ENCODE data around the gene CCSER1.
"Not testable (repeated sequence)": the region's sequence is repeated elsewhere in the genome, so short reads cannot be mapped to it uniquely, and the experiment has no call there.

The CCSER1 gene

GRCh38 chr4:91064157-91064853 lies 937.1 kb downstream of the CCSER1 start:
- no peak for DNase-seq (ENCODE audit: low spot score)

GRCh38 chr4:91065117-91065516 lies 937.9 kb downstream of the CCSER1 start:
- no peak for DNase-seq (ENCODE audit: low spot score)

GRCh38 chr4:91070736-91071135 lies 943.5 kb downstream of the CCSER1 start:
- DNase-seq (ENCODE audit: low spot score) = no peak

- no peak for DNase-seq (ENCODE audit: low spot score)
Observed at GRCh38 chr4:91076147-91076546, 949.0 kb downstream of the CCSER1 start.

GRCh38 chr4:91085961-91086360 lies 958.8 kb downstream of the CCSER1 start:
- DNase-seq (ENCODE audit: low spot score) = no peak

DNA sequence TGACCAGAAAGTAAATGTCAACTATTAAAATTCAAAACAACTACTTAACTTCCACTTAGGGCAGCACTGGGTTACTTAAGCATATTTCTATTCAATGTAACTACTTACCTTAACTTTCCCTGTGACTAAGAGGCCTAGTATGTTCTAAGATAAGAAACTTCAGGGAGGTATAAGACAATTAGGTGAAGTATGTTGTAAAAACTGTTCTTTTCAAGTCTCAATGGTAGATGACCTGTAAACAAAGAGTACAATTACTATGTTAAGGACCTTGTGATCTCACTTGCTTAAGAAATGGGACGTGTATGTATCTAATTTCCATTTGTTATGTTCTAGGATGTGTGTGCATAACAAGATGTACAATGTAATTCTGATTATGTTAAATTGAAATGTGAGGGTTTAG lies 960.5 kb downstream of the CCSER1 start:
- DNase-seq (ENCODE audit: low spot score) = no peak

- DNase-seq (ENCODE audit: low spot score) = no peak
Observed at GRCh38 chr4:91089178-91089577, 962.0 kb downstream of the CCSER1 start.

- DNase-seq (ENCODE audit: low spot score) = no peak
Observed at GRCh38 chr4:91092398-91092980, 965.3 kb downstream of the CCSER1 start.

GRCh38 chr4:91094220-91094619 lies 967.0 kb downstream of the CCSER1 start:
- DNase-seq (ENCODE audit: low spot score) = not testable (repeated sequence)

GRCh38 chr4:91099666-91100065 lies 972.5 kb downstream of the CCSER1 start:
- no peak for DNase-seq (ENCODE audit: low spot score)

DNA sequence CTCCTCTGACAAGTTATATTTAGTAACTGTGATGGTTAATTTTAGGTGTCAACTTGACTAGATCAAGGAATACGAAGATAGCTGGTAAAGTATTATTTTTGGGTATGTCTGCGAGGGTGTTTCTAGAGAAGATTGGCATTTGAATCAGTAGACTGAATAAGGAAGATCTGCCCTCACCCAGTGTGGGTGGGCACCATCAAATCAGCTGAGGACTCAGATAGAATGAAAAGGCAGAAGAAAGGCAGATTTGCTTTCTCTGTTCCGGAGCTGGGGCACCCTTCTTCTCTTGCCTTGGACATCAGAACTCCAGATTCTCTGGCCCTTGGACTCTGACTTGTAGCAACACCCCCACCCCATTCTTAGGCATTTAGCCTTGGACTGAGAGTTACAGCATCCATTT lies 981.6 kb downstream of the CCSER1 start:
- no peak for DNase-seq (ENCODE audit: low spot score)

- no peak for DNase-seq (ENCODE audit: low spot score)
Observed at GRCh38 chr4:91111556-91111955, 984.4 kb downstream of the CCSER1 start.

GRCh38 chr4:91113130-91113706 lies 986.0 kb downstream of the CCSER1 start:
- DNase-seq (ENCODE audit: low spot score) = no peak

DNA sequence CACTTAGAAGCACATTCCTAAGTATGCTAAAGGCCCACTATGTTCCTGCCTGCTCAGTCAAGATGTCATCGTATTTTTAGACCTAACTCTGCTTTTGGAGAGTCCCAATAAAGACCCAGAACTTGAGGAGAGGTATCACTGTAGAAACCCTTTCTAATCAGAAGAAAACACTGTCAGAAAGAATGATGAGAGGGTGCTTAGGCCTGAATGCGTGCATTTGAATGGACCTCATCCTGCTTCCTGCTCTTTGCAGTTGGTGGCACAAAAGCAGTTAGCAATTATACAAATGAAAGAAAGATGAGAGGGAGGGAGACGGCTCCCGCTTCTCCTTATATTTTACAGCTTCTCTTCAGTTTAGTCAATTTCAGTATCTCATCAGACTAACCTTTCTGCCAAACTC lies 987.2 kb downstream of the CCSER1 start:
- DNase-seq (ENCODE audit: low spot score) = no peak

DNA sequence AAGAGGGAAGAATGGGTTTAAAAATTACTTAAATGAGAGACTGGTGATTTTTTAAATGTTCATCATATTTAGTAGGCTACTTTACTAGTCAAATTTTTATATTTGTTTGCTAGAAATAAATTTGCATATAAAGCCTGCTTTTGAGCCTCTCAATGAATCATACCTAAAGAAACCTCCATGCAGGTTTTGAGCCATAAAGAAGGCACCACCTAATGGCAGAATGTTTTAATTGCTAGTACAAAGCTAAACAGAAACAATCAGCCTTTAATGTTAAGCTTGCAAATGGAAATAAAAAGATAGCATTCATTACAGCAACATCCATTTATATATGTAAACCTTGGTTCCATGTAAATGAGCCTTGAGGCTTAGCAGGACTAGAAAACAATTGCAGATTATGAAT lies 989.7 kb downstream of the CCSER1 start:
- no peak for DNase-seq (ENCODE audit: low spot score)

- DNase-seq (ENCODE audit: low spot score) = no peak
Observed at GRCh38 chr4:91118597-91118996, 991.4 kb downstream of the CCSER1 start.

- DNase-seq (ENCODE audit: low spot score) = no peak
Observed at GRCh38 chr4:91123742-91124141, 996.5 kb downstream of the CCSER1 start.

DNA sequence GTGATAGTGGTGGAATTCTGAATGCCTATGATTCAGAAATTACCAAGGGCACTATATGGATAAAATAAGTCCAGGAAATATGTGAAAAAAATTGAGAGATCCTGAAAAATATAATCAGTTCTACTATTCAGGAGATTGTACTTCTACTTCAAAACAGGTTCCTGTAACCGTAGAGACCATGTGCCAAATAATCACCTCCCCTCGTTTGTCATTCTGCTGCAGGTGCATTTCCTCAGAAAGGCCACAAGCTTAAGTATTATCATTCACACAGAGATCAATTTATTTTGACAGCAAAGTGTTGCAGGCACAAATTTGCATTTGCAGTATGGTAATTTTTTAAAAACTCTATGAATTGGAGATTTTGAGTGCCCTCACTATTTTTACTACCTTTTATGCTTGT lies 1000.0 kb downstream of the CCSER1 start:
- DNase-seq (ENCODE audit: low spot score) = no peak

- no peak for DNase-seq (ENCODE audit: low spot score)
Observed at GRCh38 chr4:91127831-91128230, 1000.6 kb downstream of the CCSER1 start.

DNA sequence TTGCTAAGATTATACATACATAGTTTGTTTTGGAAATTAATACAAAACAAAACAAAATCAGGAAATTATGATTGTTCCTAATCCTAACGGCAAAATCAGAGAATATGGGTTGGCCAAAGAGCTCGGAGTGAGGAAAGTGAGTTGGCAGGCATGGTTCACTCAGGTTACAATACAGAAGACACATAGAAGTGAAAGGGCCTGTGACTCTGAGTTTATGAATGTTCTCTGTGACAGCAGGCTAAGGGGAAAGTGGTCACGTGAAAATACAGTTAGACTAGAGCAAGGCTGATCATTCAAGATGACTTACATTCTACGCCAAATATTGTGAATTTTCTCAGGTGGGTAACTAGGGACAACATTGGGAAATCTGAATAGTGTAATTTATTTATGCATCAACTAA lies 1001.3 kb downstream of the CCSER1 start:
- no peak for DNase-seq (ENCODE audit: low spot score)

- no peak for DNase-seq (ENCODE audit: low spot score)
Observed at GRCh38 chr4:91147067-91147466, 1019.9 kb downstream of the CCSER1 start.

DNA sequence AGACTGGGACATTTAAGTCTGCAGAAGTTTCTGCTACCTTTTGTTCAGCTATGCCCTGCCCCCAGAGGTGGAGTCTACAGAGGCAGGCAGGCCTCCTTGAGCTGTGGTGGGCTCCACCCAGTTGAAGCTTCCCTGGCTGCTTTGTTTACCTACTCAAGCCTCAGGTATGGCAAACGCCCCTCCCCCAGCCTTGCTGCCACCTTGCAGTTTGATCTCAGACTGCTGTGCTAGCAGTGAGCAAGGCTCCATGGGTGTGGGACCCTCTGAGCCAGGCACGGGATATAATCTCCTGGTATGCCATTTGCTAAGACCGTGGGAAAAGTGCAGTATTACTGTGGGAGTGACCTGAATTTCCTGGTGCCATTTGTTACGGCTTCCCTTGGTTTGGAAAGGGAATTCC lies 1026.8 kb downstream of the CCSER1 start:
- not testable (repeated sequence) for DNase-seq (ENCODE audit: low spot score)

DNA sequence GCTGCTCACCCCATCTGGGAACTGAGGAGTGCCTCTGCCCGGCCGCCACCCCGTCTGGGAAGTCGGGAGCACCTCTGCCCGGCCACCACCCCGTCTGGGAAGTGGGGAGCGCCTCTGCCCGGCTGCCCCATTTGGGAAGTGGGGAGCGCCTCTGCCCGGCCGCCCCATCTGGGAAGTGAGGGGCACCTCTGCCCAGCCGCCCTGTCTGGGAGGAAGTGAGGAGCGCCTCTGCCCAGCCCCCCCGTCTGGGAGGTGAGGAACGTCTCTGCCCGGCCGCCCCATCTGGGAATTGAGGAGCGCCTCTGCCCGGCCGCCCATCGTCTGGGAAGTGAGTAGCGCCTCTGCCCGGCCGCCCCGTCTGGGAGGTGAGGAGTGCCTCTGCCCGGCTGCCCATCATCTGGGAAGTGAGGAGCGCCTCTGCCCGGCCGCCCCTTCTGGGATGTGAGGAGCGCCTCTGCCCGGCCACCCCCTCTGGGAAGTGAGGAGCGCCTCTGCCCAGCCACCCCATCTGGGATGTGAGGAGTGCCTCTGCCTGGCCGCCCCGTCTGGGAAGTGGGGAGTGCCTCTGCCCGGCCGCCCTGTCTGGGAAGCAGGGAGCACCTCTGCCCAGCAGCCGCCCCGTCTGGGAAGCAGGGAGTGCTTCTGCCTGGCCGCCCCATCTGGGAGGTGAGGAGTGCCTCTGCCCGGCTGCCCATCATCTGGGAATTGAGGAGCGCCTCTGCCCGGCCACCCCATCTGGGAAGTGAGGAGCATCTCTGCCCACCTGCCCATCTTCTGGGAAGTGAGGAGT lies 1040.9 kb downstream of the CCSER1 start:
- DNase-seq (ENCODE audit: low spot score) = not testable (repeated sequence)
